Transverse colon (tissue), 4 donors: ENCODE measurements around the gene DEFB131A. TPM values are rescaled to one million over a fixed set of nuclear protein-coding genes. Genes with fewer than 3 reads are reported as not detected.

ENCODE experiments used
- small RNA-seq, 4 donors: library from RNA; depleted of rRNA; stranded (forward); fragments of <200 nt; gene quantifications; one replicate each; pipeline ENCODE3, GENCODE V24; 2016
- total RNA-seq, 4 donors: library from RNA; depleted of rRNA; stranded (reverse); fragments of >200 nt; gene quantifications; one replicate each; pipeline ENCODE4 v1.1.0, GENCODE V29; 2016

DEFB131A gene
- total RNA-seq, 4 donors from 2014 or later, result not detected

Small RNA genes within 50 kb of the gene (small RNA-seq; reads per million reads assigned to genes)
- gene RNA5SP153, result 0 reads per million in 4 donors

Other genes starting within 250 kb of the DEFB131A start
- gene USP17L10, start 233.8 kb upstream of the DEFB131A start, total RNA-seq, result not detected
- gene USP17L11, start 229.0 kb upstream of the DEFB131A start, total RNA-seq, result not detected
- not detected for gene USP17L12, start 224.3 kb upstream of the DEFB131A start, total RNA-seq
- not detected for gene USP17L13, start 219.5 kb upstream of the DEFB131A start, total RNA-seq
- gene USP17L15, start 210.0 kb upstream of the DEFB131A start, total RNA-seq, result not detected
- gene USP17L17, start 200.5 kb upstream of the DEFB131A start, total RNA-seq, result not detected
- not detected for gene USP17L18, start 195.8 kb upstream of the DEFB131A start, total RNA-seq
- gene USP17L19, start 191.0 kb upstream of the DEFB131A start, total RNA-seq, result not detected
- gene USP17L20, start 186.3 kb upstream of the DEFB131A start, total RNA-seq, result not detected
- gene USP17L21, start 181.5 kb upstream of the DEFB131A start, total RNA-seq, result not detected
- gene USP17L22, start 176.8 kb upstream of the DEFB131A start, total RNA-seq, result not detected
- not detected for gene USP17L24, start 119.2 kb upstream of the DEFB131A start, total RNA-seq
- not detected for gene USP17L25, start 114.5 kb upstream of the DEFB131A start, total RNA-seq
- gene USP17L26, start 109.8 kb upstream of the DEFB131A start, total RNA-seq, result not detected
- gene USP17L5, start 105.0 kb upstream of the DEFB131A start, total RNA-seq, result not detected
- gene USP17L27, start 100.3 kb upstream of the DEFB131A start, total RNA-seq, result not detected
- gene USP17L28, start 95.5 kb upstream of the DEFB131A start, total RNA-seq, result not detected
- gene USP17L29, start 90.8 kb upstream of the DEFB131A start, total RNA-seq, result not detected
- gene USP17L30, start 81.3 kb upstream of the DEFB131A start, total RNA-seq, result not detected